NCI-H1092 (cell line): Measurements from ENCODE around the gene PPIA.
"Not testable (repeated sequence)": the region's sequence is repeated elsewhere in the genome, so short reads cannot be mapped to it uniquely, and the experiment has no call there.

Experiments used
- DNase-seq: peaks from one replicate; lab custom pipeline; 2025; lab: John Stamatoyannopoulos, UW

The PPIA gene

GRCh38 chr7:44764081-44764480, 32.4 kb upstream of the PPIA start:
- no peak for DNase-seq

- DNase-seq, result no peak
Observed at GRCh38 chr7:44764665-44765578, 31.6 kb upstream of the PPIA start.

- DNase-seq, result no peak
Observed at GRCh38 chr7:44765579-44766415, 30.7 kb upstream of the PPIA start.

GRCh38 chr7:44766416-44766801, 30.1 kb upstream of the PPIA start:
- no peak for DNase-seq

GRCh38 chr7:44767134-44767911, 29.2 kb upstream of the PPIA start:
- DNase-seq, result no peak

- no peak for DNase-seq
Observed at GRCh38 chr7:44767912-44768627, 28.4 kb upstream of the PPIA start.

GRCh38 chr7:44768628-44769371, 27.7 kb upstream of the PPIA start:
- no peak for DNase-seq

GRCh38 chr7:44769376-44769775, 27.1 kb upstream of the PPIA start:
- no peak for DNase-seq

- DNase-seq, result no peak
Observed at GRCh38 chr7:44769776-44770294, 26.6 kb upstream of the PPIA start.

- no peak for DNase-seq
Observed at GRCh38 chr7:44771358-44771757, 25.1 kb upstream of the PPIA start.

GRCh38 chr7:44772440-44772839, 24.0 kb upstream of the PPIA start:
- DNase-seq, result no peak

GRCh38 chr7:44772867-44773266, 23.6 kb upstream of the PPIA start:
- DNase-seq, result no peak

GRCh38 chr7:44774486-44774885, 22.0 kb upstream of the PPIA start:
- DNase-seq, result not testable (repeated sequence)

GRCh38 chr7:44775383-44776107, 20.9 kb upstream of the PPIA start:
- DNase-seq, result no peak

- no peak for DNase-seq
Observed at GRCh38 chr7:44776211-44776610, 20.3 kb upstream of the PPIA start.

GRCh38 chr7:44782460-44782859, 14.0 kb upstream of the PPIA start:
- no peak for DNase-seq

- DNase-seq, result no peak
Observed at GRCh38 chr7:44783407-44783806, 13.1 kb upstream of the PPIA start.

- DNase-seq, result no peak
Observed at GRCh38 chr7:44784364-44784763, 12.1 kb upstream of the PPIA start.

GRCh38 chr7:44785218-44785617, 11.3 kb upstream of the PPIA start:
- DNase-seq, result not testable (repeated sequence)

- DNase-seq, result no peak
Observed at GRCh38 chr7:44787041-44787440, 9.4 kb upstream of the PPIA start.
